Dermis blood vessel endothelial cell (primary cell): ENCODE measurements around the gene CCAR1. TPM values are rescaled to one million over a fixed set of nuclear protein-coding genes. Genes with fewer than 3 reads are reported as not detected.
"Not testable (repeated sequence)": the region's sequence is repeated elsewhere in the genome, so short reads cannot be mapped to it uniquely, and the experiment has no call there.

Experiments used
- DNase-seq: peaks from one replicate; pipeline ENCODE4 v3.0.0; 2010
- total RNA-seq: library from RNA; depleted of rRNA; stranded (reverse); fragments of >200 nt; gene quantifications from 2 replicates; pipeline ENCODE4 v1.2.3, GENCODE V29; 2014

Gene CCAR1
- total RNA-seq, 1 donor from 2014 or later, result 37.9 TPM

GRCh38 chr10:68828083-68828601 lies 107.1 kb downstream of the CCAR1 start:
- peak; percentile 9 for DNase-seq

- DNase-seq, result no peak
Observed at GRCh38 chr10:68828833-68829232, 107.8 kb downstream of the CCAR1 start.

- DNase-seq, result no peak
Observed at GRCh38 chr10:68829521-68829920, 108.5 kb downstream of the CCAR1 start.

GRCh38 chr10:68829952-68830351 lies 108.9 kb downstream of the CCAR1 start:
- DNase-seq, result no peak

- no peak for DNase-seq
Observed at GRCh38 chr10:68831961-68832455, 111.0 kb downstream of the CCAR1 start.

GRCh38 chr10:68832601-68833000 lies 111.6 kb downstream of the CCAR1 start:
- DNase-seq, result no peak

- no peak for DNase-seq
Observed at GRCh38 chr10:68837626-68838322, 116.7 kb downstream of the CCAR1 start.

- not testable (repeated sequence) for DNase-seq
Observed at GRCh38 chr10:68840650-68841049, 119.6 kb downstream of the CCAR1 start.

Other genes with a start within 250 kb of the CCAR1 start
- gene DNA2, start 249.3 kb upstream of the CCAR1 start, total RNA-seq, result 8.7 and 11.6 TPM in 2 replicates
- 8.2 and 13.7 TPM in 2 replicates for gene SLC25A16, start 193.7 kb upstream of the CCAR1 start, total RNA-seq
- gene TET1, start 160.9 kb upstream of the CCAR1 start, total RNA-seq, result 1.2 TPM in 2 replicates
- gene STOX1, start 106.3 kb downstream of the CCAR1 start, total RNA-seq, result 0.33 and 0.34 TPM in 2 replicates
- gene DDX50, start 180.1 kb downstream of the CCAR1 start, total RNA-seq, result 46.6 and 49.0 TPM in 2 replicates
- 73.0 and 102 TPM in 2 replicates for gene DDX21, start 234.9 kb downstream of the CCAR1 start, total RNA-seq